Left ventricle myocardium superior (tissue), 1 donor: Measurements from ENCODE around the gene RNF186. TPM values are rescaled to one million over a fixed set of nuclear protein-coding genes. Genes with fewer than 3 reads are reported as not detected.
"Not testable (repeated sequence)": the region's sequence is repeated elsewhere in the genome, so short reads cannot be mapped to it uniquely, and the experiment has no call there.

Experiments
- ATAC-seq: fragments of 200-7000 bp; cut with Tn5 transposase; one replicate; pipeline ENCODE4 v1.9.1; 2020; ENCODE audit warnings: mild to moderate bottlenecking, moderate library complexity
- DNase-seq: peaks from one replicate; pipeline ENCODE4 v3.0.0-alpha.2; 2020
- intact Hi-C: fragments of 100-400 bp; cut with micrococcal nuclease; formaldehyde crosslinking; loops from one replicate; pipeline ENCODE4 v1.11.0; 2022
- total RNA-seq: library from RNA; stranded (reverse); fragmentation: NEBNext Ultra II Directional; extraction: Animal tissue kit (Norgen Biotek cat#: 25700); gene quantifications from one replicate; pipeline ENCODE4 v1.2.1, GENCODE V29; 2021
- donor health status: DM: no; HTN: yes; CAD: no; lungs with severe emphysema.

Gene RNF186
- total RNA-seq, 1 donor from 2014 or later = not detected

DNA sequence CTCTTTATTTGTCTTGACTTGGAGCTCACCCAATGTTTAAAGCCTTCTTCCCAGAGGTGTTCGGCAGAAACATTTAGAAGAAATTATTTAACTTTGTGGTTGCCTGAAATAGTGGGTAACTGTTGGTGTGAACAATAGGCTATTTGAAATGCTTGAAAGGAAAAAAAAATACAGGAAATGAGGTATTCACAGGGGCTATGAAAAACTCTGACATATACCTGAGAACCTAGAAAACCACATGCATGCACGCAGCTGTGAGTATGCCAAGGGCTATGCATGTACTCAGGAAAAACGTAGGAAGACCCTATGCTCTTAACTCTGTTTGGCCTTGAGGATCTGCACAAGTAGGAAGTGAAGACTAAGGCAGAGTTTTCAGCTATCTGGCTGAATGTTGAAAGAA, 16.4 kb upstream of the RNF186 start:
- ATAC-seq (no peak), DNase-seq (no peak)
- intact Hi-C loops = no loop called here

DNA sequence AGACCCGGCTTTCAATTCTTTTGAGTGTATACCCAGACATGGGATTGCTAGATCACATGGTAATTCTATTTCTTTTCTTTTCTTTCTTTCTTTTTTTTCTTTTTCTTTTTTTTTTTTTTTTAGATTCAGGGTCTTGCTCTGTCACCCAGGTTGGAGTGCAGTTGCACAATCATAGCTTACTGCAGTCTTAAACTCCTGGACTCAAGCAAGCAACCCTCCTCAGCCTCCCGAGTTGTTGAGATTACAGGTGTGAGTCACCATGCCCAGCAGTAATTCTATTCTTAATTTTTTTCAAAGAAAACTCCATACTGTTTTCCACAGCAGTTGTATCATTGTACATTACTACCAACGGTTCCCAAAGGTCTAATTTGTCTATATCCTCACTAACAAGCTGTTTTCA, 13.5 kb upstream of the RNF186 start:
- intact Hi-C loops = no loop called here
- no peak for DNase-seq
- no peak for ATAC-seq

DNA sequence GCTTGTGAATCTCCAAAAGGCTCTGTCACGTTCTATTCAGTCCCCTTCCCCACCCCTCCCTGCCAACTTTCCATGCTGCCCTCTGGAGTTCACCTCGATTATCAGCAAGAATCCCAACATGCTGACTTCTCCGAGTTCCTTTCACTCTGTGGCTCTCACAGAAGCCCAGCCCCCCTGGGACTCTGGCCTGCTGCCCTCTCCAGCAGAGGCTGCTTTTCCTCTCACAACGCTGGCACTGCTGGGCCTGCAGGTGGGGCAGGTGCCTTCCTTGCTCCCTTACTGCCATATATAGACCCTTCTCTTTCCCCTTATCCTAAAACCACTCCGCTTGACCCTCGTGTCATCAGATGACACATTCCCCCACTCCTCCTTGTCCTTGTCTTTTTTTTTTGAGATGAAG, 10.2 kb upstream of the RNF186 start:
- intact Hi-C loops = no loop called here
- ATAC-seq (no peak), DNase-seq (no peak)

DNA sequence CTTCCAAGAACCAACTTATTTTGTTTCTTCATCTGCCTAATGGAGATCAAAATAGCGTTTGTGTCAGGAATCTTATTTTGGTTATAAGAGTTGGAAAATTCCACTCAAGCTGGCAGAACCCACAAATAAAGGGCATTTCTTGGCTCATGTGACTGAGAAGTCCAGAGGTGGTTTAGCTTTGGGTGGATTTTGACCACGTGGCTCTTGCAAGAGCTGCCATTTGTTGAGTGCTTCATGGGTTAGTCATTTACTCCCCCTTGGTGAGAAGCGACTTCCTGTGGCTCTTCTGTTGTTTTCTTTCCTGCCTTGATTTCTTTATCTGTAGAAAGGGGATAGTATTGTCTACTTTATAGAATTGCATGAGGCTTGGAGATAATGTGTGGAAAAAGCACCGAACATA, 9.5 kb upstream of the RNF186 start:
- ATAC-seq (no peak), DNase-seq (no peak)
- intact Hi-C loops = no loop called here

- intact Hi-C loops = no loop called here
- DNase-seq (no peak), ATAC-seq (no peak)
Observed at GRCh38 chr1:19824036-19824435, 9.0 kb upstream of the RNF186 start.

DNA sequence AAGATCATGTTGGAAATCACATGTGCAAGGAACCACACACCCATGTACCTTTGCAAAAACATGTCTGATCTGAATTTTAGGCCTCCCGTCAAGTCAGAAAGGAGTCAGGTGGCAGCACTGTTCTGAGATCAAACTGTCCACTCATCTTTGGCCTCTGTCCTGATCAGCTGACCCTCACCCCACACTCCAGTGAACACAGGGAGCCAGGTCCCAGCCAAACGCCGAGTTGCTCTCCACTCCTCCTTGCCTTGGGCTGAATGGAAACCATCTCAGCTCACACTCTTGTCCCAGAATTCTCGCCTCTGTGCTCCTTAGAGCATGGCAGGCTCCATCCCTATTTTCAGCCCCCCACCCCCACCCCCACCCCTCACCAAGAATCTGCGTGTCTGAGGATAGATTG, 4.6 kb upstream of the RNF186 start:
- no peak for ATAC-seq
- no peak for DNase-seq
- intact Hi-C loops = no loop called here

GRCh38 chr1:19818324-19818723, 3.2 kb upstream of the RNF186 start:
- DNase-seq (no peak), ATAC-seq (no peak)
- intact Hi-C loops = no loop called here

DNA sequence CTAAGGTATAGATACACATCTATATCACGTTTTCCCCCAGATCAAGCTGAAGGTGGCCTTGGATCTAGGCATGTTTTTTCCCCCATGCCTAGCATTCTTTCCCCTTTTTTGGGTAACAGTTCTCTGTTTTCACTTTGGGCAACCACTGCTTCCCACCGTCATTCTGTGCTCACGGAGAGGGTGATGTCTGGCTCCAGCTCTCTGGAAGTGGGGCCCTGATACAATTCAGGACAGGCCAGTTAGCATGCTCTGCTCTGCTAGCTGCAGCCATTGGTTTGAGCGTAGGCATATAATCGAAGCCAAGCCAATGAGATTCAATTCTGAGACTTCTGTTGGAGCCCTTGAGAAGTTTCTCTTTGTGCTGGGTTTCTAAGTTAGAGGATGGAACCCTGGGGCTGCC, 2.1 kb upstream of the RNF186 start:
- no peak for ATAC-seq
- intact Hi-C loops = no loop called here

GRCh38 chr1:19816737-19817086, 1.6 kb upstream of the RNF186 start:
- intact Hi-C loops, DNase-seq, ATAC-seq: not testable (repeated sequence)

More for the DNA sequence above, 2.1 kb upstream of the RNF186 start:
- no peak for DNase-seq

DNA sequence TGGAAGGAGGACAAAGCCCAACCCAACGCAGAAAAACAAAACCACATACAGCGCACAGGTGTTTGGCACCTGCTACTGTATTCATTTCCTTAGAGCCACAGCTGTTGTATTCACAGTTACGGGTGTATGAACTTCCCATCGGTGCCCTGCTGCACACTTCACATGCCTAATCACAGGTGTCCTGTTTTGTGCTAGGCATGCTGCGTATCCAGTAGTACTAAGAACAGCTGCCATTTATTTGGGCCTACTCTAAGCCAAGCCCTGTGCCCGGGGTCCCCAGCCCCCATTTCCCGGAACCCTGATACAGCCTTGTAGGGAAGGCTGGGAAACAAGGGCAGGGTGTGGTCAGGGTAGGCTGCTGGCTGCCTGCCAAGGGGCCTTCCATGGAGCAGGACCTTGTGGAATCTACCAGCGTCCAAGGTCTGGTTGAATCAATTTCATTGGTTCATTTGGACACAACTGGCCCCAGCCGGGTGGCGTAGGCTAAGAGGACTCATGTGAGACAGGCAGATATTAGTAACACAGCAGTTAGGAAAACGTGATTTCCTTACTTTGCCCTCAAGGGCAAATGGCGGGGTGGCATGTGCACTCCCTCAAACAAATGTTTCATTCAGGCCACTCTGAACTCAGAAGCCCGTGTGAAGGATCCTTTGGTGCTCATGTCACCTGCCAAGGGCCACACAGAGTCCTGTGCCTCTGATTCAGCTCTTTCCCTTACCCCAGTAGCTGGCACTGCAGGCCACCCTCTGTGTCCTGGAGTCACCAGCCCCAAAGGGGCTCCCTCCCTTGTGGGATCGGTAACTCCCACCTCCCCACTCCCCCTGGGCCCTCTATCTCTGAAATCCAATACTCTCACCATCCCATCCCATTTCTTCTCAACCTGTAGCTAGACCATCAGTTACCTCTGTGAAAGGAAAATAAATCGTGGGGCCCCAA, 986 bp upstream of the RNF186 start:
- ATAC-seq (no peak), DNase-seq (no peak)
- intact Hi-C loops = no loop called here

DNA sequence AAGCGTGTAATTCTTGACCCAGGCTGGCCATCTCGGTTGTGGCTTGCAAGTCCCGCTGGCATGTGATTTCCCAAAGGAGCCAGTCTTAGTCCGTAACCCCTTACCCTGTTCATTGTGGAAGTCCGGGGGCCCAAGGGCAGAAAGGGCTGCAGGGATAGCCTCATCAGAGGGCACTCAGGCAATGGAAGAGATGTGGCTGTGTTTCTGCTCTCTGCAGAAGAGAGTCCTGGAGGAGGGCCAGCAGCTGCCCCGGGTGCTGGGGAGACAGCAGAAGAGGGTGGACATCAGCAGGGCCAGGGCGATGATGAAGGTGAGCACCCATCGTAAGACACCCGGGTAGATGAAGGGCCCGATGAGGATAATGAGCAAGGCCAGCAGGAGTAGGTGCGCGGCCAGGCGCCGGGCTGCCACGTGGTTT, 830 bp downstream of the RNF186 start:
- intact Hi-C loops = no loop called here
- DNase-seq (no peak), ATAC-seq (no peak)

- ATAC-seq (no peak), DNase-seq (no peak)
- intact Hi-C loops = no loop called here
Observed at GRCh38 chr1:19813643-19813960, 1.5 kb downstream of the RNF186 start.

DNA sequence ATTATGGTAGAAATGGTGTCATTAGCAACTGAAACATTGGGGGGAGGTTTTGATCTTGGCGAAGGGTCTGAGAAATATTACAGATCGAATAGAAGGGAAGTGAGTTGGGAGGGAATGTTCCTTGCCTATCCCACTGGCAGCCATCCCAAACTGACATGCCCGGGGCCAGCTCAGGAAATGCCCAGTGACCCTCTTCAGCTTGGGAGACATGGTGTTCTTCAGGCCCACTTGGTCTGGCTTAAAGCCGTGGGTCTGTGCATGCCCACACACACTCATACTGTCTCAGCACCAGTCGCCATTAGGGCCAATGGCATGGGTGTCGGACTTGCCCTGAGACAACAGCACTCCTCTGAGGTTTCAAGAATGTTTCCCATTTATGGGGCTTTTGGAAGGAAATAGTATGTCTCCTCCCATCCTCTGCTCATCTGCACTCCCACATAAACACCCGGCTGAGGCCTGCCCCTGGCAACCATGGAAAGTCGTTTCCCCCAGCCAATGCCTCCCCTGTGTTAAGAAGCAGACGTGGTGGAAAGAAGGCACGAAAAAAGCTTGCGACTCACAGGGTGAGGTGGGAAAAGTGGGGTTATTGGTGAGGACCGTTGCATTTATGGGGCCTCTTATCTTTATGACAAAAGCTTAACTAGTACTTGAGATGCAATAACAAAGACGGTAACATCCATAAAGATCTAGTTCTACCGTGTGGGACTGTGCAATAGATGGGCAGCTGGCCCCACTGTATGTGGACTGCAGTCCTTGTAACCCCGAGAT, 2.0 kb downstream of the RNF186 start:
- intact Hi-C loops = no loop called here
- DNase-seq (no peak), ATAC-seq (no peak)

GRCh38 chr1:19811206-19811851, 3.8 kb downstream of the RNF186 start:
- intact Hi-C loops = no loop called here
- DNase-seq (peak; percentile 48), ATAC-seq (no peak)

- intact Hi-C loops = no loop called here
- ATAC-seq (no peak), DNase-seq (no peak)
Observed at GRCh38 chr1:19809044-19809750, 5.9 kb downstream of the RNF186 start.

- DNase-seq (no peak), ATAC-seq (no peak)
- intact Hi-C loops = no loop called here
Observed at GRCh38 chr1:19808351-19808750, 6.7 kb downstream of the RNF186 start.

GRCh38 chr1:19804831-19805251, 10.2 kb downstream of the RNF186 start:
- intact Hi-C loops = no loop called here
- no peak for DNase-seq
- peak; percentile 23 for ATAC-seq

- no peak for DNase-seq
- ATAC-seq = no peak
- intact Hi-C loops = no loop called here
Observed at GRCh38 chr1:19802269-19802668, 12.8 kb downstream of the RNF186 start.

DNA sequence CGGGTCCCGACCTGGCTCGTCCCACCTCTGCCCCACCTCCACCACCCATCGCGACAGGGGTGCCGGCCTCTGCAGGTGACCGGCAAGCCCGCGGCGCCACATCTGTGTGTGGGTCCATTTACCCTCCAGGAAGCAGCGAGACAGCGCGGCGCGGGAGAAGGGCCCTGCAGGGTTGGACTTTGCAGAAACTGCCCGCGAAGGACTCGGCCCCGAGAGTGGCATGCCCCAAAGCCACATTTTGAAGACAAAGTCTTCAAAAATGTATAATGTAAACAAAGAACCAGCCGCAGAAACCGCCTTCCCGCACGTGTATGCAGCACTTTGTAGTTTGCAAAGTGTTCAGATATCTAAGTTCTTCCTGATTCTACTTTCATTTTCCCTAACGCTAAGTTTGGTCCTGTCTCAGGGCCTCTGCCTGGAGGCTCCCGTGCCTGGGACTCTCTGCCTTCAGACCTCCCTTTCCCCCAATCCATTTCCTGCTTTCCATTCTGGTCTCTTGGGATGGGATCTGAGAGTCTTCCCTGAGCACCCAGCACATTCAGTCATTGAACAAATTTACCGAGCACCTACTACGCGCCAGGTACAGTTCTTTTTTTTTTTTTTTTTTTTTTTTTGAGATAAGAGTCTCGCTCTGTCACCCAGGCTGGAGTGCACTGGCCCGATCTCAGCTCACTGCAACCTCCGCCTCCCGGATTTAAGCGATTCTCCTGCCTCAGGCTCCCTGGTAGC, 14.8 kb downstream of the RNF186 start:
- intact Hi-C loops = no loop called here
- DNase-seq (peak; percentile 67), ATAC-seq (peak; percentile 62)
